Measurements from ENCODE around the gene GALNTL6. TPM values are rescaled to one million over a fixed set of nuclear protein-coding genes. Genes with fewer than 3 reads are reported as not detected.

The GALNTL6 gene
- total RNA-seq, 1 experiment from 2014 or later: not detected

DNA sequence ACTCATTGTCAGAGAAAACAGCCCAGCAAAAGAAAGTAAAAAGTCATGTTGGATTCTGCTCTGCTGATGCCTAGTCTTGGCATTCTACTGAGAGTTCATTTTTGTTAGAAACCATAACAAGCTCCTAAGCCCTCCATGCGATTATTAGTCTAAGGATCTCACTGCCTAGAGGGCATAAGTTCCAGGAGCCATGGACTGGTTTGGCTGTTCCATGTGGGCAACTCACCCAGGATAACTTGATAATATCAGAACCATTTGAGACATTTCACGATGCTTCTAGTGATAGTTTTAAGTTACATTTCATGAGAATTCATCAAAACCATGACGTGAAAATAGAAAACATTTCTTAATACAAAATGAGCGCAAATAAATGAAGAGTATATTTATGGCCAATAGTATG lies 978.6 kb downstream of the GALNTL6 start:
- intact Hi-C loops (cut with micrococcal nuclease): no loop called here
- ATAC-seq (no peak), DNase-seq (ENCODE audit: low read depth, low spot score) (no peak)
- Histone ChIP-seq H3K4me2 (ENCODE audit: low read length) (no peak overlapping the region), H3K9ac (ENCODE audit: low read length) (no peak overlapping the region), H3K36me3 (ENCODE audit: control insufficient read depth in 1 of 2, insufficient read depth in 2 of 2, low read length in 2 of 2) (no peaks in the 10 kb centered on the region), H3K4me3 (replicated peaks in 1 of 2; ENCODE audit: low read depth in 1 of 2, low read length in 2 of 2) (no peak overlapping the region), H3K79me2 (ENCODE audit: insufficient read depth, low read length) (no peaks in the 10 kb centered on the region), H3K9me3 (ENCODE audit: control insufficient read depth in 1 of 2, insufficient read depth in 1 of 2, low read depth in 1 of 2, low read length in 2 of 2) (no peaks in the 10 kb centered on the region), H3K9me2 (ENCODE audit: insufficient read depth) (no peaks in the 10 kb centered on the region), H3K27me3 (ENCODE audit: insufficient read depth, low read length) (no peaks in the 10 kb centered on the region), H2AFZ (ENCODE audit: low read depth, low read length, poor library complexity, severe bottlenecking) (no peak overlapping the region), H3K4me1 (ENCODE audit: control insufficient read depth in 1 of 2, insufficient read depth in 2 of 2, low read length in 2 of 2) (no peaks in the 10 kb centered on the region), H4K20me1 (ENCODE audit: insufficient read depth) (no peaks in the 10 kb centered on the region), H3K27ac (ENCODE audit: low read depth, low read length) (no peak overlapping the region)
- no TSS peak for BruUV-seq (replicated peaks)
- CTCF ChIA-PET: no interaction called here
- RAD21 ChIA-PET (ENCODE audit: low non-redundant PET in 1 of 2, low total read pairs in 2 of 2, uncharacterized antibody in 2 of 2, unreplicated experiment in 2 of 2): no interaction called here
- POLR2A ChIA-PET: no interaction called here
- TF ChIP-seq ELF1 (IDR thresholded peaks at IDR 0.05; ENCODE audit: borderline replicate concordance, low read depth): no peak
- no peak for TF ChIP-seq SP1 (IDR thresholded peaks at IDR 0.05; ENCODE audit: low read depth)
- no peak for TF ChIP-seq JUND (IDR thresholded peaks at IDR 0.05)
- no peak for TF ChIP-seq RAD21 (IDR thresholded peaks at IDR 0.05; ENCODE audit: low read depth)
- TF ChIP-seq FOSL1 (IDR thresholded peaks at IDR 0.05; ENCODE audit: low read depth): no peak
- TF ChIP-seq POLR2A (IDR thresholded peaks at IDR 0.05; ENCODE audit: borderline replicate concordance, extremely low read depth, insufficient read depth, insufficient read length): no peak
- no peak for TF ChIP-seq ZNF274 (IDR thresholded peaks at IDR 0.05; ENCODE audit: low read depth, low read length)
- TF ChIP-seq, protein P1, sequence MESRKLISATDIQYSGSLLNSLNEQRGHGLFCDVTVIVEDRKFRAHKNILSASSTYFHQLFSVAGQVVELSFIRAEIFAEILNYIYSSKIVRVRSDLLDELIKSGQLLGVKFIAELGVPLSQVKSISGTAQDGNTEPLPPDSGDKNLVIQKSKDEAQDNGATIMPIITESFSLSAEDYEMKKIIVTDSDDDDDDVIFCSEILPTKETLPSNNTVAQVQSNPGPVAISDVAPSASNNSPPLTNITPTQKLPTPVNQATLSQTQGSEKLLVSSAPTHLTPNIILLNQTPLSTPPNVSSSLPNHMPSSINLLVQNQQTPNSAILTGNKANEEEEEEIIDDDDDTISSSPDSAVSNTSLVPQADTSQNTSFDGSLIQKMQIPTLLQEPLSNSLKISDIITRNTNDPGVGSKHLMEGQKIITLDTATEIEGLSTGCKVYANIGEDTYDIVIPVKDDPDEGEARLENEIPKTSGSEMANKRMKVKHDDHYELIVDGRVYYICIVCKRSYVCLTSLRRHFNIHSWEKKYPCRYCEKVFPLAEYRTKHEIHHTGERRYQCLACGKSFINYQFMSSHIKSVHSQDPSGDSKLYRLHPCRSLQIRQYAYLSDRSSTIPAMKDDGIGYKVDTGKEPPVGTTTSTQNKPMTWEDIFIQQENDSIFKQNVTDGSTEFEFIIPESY (IDR thresholded peaks at IDR 0.05; ENCODE audit: extremely low read depth, insufficient replicate concordance, low read length): no peak
- no peak for TF ChIP-seq TCF7L2 (IDR thresholded peaks at IDR 0.05; ENCODE audit: borderline replicate concordance, extremely low read depth, insufficient read depth, insufficient read length)
- TF ChIP-seq, protein P2, sequence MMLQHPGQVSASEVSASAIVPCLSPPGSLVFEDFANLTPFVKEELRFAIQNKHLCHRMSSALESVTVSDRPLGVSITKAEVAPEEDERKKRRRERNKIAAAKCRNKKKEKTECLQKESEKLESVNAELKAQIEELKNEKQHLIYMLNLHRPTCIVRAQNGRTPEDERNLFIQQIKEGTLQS (IDR thresholded peaks at IDR 0.05): no peak
- no peak for TF ChIP-seq SRF (IDR thresholded peaks at IDR 0.05; ENCODE audit: low read depth)
- no peak for TF ChIP-seq YY1 (IDR thresholded peaks at IDR 0.05; ENCODE audit: extremely low read depth, insufficient replicate concordance, low read depth, low read length)
- TF ChIP-seq, protein P3, sequence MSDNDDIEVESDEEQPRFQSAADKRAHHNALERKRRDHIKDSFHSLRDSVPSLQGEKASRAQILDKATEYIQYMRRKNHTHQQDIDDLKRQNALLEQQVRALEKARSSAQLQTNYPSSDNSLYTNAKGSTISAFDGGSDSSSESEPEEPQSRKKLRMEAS (IDR thresholded peaks at IDR 0.05): no peak
- TF ChIP-seq, protein P4, sequence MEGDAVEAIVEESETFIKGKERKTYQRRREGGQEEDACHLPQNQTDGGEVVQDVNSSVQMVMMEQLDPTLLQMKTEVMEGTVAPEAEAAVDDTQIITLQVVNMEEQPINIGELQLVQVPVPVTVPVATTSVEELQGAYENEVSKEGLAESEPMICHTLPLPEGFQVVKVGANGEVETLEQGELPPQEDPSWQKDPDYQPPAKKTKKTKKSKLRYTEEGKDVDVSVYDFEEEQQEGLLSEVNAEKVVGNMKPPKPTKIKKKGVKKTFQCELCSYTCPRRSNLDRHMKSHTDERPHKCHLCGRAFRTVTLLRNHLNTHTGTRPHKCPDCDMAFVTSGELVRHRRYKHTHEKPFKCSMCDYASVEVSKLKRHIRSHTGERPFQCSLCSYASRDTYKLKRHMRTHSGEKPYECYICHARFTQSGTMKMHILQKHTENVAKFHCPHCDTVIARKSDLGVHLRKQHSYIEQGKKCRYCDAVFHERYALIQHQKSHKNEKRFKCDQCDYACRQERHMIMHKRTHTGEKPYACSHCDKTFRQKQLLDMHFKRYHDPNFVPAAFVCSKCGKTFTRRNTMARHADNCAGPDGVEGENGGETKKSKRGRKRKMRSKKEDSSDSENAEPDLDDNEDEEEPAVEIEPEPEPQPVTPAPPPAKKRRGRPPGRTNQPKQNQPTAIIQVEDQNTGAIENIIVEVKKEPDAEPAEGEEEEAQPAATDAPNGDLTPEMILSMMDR (IDR thresholded peaks at IDR 0.05 in 2 of 3, conservative IDR thresholded peaks at IDR 0.05 in 1 of 3; ENCODE audit: borderline replicate concordance in 1 of 3, insufficient read depth in 1 of 3, low read depth in 2 of 3, low read length in 2 of 3): no peak
- no peak for TF ChIP-seq POLR2AphosphoS5 (IDR thresholded peaks at IDR 0.05; ENCODE audit: low read depth, low read length)
- no peak for TF ChIP-seq CBX3 (IDR thresholded peaks at IDR 0.05; ENCODE audit: low read depth)
- no peak for TF ChIP-seq EZH2phosphoT487 (IDR thresholded peaks at IDR 0.05; ENCODE audit: borderline replicate concordance)
- no peak for TF ChIP-seq ZFX (IDR thresholded peaks at IDR 0.05)
- TF ChIP-seq, protein P5, sequence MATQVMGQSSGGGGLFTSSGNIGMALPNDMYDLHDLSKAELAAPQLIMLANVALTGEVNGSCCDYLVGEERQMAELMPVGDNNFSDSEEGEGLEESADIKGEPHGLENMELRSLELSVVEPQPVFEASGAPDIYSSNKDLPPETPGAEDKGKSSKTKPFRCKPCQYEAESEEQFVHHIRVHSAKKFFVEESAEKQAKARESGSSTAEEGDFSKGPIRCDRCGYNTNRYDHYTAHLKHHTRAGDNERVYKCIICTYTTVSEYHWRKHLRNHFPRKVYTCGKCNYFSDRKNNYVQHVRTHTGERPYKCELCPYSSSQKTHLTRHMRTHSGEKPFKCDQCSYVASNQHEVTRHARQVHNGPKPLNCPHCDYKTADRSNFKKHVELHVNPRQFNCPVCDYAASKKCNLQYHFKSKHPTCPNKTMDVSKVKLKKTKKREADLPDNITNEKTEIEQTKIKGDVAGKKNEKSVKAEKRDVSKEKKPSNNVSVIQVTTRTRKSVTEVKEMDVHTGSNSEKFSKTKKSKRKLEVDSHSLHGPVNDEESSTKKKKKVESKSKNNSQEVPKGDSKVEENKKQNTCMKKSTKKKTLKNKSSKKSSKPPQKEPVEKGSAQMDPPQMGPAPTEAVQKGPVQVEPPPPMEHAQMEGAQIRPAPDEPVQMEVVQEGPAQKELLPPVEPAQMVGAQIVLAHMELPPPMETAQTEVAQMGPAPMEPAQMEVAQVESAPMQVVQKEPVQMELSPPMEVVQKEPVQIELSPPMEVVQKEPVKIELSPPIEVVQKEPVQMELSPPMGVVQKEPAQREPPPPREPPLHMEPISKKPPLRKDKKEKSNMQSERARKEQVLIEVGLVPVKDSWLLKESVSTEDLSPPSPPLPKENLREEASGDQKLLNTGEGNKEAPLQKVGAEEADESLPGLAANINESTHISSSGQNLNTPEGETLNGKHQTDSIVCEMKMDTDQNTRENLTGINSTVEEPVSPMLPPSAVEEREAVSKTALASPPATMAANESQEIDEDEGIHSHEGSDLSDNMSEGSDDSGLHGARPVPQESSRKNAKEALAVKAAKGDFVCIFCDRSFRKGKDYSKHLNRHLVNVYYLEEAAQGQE (IDR thresholded peaks at IDR 0.05; ENCODE audit: low read depth): no peak
- TF ChIP-seq SIN3A (IDR thresholded peaks at IDR 0.05; ENCODE audit: low read depth): no peak
